GM19463 (cell line): Measurements from ENCODE around the gene GRB10.
A peak's percentile ranks its signal among the peaks of the same experiment; 100 is the strongest.

ENCODE experiments used
- ATAC-seq: cut with Tn5 transposase; IDR thresholded peaks from one replicate; pipeline ENCODE4 v1.9.1; 2021; ENCODE audit warnings: mild to moderate bottlenecking, moderate library complexity; ENCODE audit not compliant: unreplicated experiment

GRB10 gene

DNA sequence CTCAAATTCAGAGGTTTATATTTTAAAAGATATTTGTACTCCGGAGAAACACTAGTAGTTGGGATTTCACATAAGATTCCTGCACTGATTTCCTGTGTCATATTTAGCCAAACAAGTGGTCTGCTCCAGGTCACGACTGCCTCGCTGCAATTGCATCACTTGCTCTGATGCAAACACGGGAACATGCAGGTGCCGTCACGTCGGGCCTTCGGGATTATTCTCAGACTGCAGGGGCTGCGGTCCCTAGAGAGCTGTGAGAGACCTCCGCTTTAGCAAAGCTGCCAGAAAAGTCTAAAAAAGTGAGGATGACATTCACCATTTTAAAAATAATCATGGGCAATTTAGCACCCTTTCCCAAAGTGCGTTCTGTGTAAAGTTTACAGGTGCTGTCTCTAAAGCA, 124.0 kb downstream of the GRB10 start:
- no peak for ATAC-seq

GRCh38 chr7:50657912-50658311, 124.8 kb downstream of the GRB10 start:
- no peak for ATAC-seq

- ATAC-seq = no peak
Measured at GRCh38 chr7:50657341-50657873, 125.3 kb downstream of the GRB10 start.

GRCh38 chr7:50656141-50656895, 126.4 kb downstream of the GRB10 start:
- no peak for ATAC-seq

GRCh38 chr7:50655490-50655889, 127.2 kb downstream of the GRB10 start:
- no peak for ATAC-seq

- no peak for ATAC-seq
Measured at GRCh38 chr7:50655020-50655419, 127.7 kb downstream of the GRB10 start.

- ATAC-seq = no peak
Measured at GRCh38 chr7:50653981-50654425, 128.7 kb downstream of the GRB10 start.

DNA sequence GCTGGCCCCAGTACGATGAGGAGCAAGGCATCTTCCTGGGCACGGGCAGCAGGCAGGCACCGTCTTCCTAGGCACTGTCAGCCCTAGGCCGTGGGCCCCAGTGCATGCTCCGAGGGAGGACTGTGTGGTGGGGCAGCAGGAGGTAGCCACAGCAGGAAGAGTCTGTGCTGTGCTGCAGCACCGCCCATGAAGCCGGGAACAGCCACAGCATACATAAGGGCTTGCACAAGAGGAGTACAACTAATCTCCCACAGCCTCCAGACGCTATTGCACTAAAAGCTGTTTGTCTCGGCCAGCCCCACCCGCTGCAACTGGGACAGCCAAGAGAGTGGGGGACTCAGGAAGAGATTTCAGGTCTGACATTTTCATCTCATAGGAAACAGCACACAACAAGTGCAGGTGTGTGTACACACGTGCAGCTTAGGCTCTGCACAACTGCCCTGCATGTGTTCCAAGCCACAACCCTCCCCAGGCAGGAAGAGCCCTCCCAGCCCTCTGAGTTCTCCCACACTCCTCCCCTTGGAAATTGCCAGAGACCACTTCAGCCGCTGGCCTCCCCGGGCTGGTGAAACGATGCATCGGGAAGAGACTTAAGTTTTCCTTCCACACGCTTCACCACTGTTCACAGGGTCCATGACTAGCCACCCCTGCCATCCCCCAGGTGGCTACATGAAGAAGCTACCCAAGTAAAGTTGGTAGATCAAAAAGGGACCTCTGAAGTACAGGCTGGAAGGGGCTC, 129.4 kb downstream of the GRB10 start:
- no peak for ATAC-seq

DNA sequence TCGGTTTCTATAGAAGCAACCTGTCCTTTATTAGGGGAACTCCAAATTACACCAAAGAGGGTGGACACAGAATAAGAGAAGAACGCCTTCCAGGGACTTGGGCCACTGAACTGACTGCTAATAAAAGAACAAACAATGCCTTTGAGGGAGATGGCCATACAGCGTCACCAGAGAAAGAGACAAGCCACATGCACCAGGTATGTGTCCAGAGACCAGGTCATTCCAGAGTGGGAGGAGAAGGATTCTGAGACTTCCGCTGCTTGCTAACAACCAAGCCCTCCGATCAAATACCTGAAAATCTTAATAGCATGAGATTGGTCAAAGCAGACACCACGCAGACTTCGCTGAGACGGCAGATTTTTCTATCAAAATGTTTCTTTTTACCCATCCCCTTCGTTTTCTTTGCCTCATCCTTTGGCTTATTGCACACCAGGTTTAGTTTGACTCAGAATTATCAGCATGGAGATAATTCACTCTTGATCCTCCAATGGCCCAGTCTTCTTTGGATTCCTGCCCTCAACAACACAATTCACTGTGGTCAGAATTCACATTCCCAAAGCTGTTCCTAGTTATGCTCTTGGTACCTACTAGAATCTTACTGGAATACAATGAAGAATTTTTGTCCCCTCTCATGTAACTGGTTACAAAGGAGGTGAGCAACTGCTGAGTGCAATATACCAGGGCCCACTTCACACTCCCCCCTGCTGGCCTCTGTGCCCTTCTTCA, 130.1 kb downstream of the GRB10 start:
- no peak for ATAC-seq

GRCh38 chr7:50651271-50651989, 131.3 kb downstream of the GRB10 start:
- ATAC-seq = peak; percentile 51

GRCh38 chr7:50650057-50650664, 132.5 kb downstream of the GRB10 start:
- ATAC-seq = no peak

- no peak for ATAC-seq
Measured at GRCh38 chr7:50649259-50649885, 133.3 kb downstream of the GRB10 start.

DNA sequence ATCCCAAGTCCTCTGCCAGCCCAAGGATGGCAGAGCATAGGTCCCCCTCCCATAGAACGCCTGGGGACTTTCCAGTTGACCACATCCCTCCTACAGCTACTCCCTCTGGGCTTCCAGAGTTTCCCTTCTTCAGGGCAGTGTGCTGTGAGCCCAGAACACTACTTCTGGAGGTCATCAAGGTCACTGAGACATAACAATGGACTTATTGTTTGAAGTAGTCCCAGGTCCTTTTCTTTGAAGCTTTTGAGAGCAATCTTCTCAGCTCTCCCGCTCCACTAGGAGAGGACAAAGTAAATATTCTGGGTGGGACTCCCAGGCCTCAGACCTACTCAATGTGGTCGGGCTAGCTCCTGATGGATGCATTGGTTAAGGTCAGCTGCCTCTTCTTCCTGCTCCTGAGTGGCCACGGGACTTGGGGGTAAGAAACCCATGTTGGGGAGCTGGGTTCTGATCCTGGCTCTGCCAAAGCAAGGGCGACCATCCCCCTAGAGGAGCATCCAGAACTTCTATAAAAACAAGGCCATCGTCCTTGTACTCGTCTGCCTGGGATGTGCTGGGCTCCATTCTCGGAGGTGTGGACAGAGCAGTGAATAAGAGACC, 134.0 kb downstream of the GRB10 start:
- ATAC-seq = no peak

GRCh38 chr7:50648076-50648475, 134.6 kb downstream of the GRB10 start:
- ATAC-seq = no peak

DNA sequence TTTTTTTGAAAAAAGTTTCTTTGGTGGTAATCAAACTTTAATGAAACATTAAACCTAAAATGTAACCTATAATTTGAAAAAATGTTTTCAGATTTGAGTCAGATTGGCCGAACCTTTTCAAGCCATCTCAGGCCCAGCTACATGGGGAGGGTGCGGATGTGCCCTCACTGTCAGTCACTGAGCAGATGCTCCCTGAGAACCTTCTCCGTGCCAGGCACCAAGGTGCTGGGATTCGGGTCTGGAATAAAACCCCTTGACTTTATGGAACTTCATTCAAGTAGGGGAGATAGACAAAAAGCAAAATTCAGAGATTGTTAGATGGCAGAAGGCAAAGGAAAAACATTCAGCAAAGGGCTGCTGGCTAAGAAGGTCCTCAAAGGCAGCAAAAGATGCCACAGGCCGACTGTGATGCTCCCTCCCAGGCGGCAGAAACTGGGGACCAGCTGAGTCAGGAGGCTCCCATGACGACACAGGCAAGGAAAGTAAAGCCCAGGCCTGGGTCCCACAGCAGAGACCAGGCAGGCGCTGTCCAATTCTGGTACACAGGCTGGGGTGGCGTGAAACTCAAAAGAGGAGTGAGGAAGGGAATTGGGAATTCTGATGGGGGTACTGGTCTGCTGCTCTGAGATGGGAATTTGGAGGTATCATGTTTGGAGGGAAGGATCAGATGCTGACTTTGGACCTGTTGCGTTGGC, 135.3 kb downstream of the GRB10 start:
- no peak for ATAC-seq

DNA sequence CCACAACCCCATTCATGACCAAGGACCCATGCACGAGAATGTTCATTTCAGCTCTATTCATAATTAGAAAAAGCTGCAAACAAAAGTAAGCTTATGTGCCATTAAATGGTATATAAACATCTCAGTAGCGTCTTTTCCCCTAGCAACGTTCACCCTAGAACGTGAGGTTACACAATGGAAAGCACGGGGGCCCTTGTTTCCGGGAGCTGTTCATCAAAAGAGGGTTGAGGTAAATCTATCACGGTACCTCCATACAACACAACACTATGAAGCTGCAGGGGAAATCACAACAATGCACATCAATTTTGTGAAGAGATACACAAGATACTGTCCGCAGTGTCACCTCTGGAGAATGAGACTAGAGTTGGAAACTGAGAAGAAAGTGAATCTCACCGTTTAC, 136.6 kb downstream of the GRB10 start:
- no peak for ATAC-seq

DNA sequence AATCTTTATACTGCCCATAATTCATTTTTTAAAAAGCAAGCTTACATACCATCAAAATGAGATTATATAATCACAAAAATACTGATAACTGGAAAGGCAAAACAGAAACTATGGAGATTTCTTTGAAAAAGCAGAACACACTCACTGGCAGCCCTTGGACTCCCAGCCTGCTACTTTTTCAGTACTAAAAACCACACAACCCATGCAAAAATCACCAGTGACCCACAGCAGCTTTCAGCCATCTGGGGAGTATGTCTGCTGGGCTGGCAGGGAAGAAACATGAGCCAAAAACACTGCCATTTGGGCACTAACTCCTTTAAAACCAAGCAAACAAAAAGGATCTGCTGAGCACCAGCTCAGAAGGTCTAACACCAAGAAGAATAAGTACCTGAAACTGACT, 137.5 kb downstream of the GRB10 start:
- ATAC-seq = no peak

- no peak for ATAC-seq
Measured at GRCh38 chr7:50644586-50644985, 138.1 kb downstream of the GRB10 start.

GRCh38 chr7:50644114-50644513, 138.6 kb downstream of the GRB10 start:
- ATAC-seq = no peak
